Motor neuron (in vitro differentiated cells): ENCODE data around the gene CHMP4B. TPM values are rescaled to one million over a fixed set of nuclear protein-coding genes. Genes with fewer than 3 reads are reported as not detected.
A peak's percentile ranks its signal among the peaks of the same experiment; 100 is the strongest.

Source experiments
- ATAC-seq, 8 experiments: fragments of 200-7000 bp; cut with Tn5 transposase; replicated peaks in 6 of 8; 2 replicates each; pipeline ENCODE4 v1.8.0; 2021; ENCODE audit warnings: mild to moderate bottlenecking in 8 of 8, moderate library complexity in 8 of 8
- H3K27ac ChIP-seq, 2 donors: fragments of 250-450 bp; sonication (Bioruptor Pico); 2 replicates each; pipeline ENCODE4 v1.9.0; 2021; ENCODE audit warnings: antibody characterized with exemption in 2 of 2, mild to moderate bottlenecking in 2 of 2, moderate library complexity in 1 of 2
- H3K4me1 ChIP-seq, 2 donors: fragments of 250-450 bp; sonication (Bioruptor Pico); replicated peaks in 1 of 2; 2 replicates each; pipeline ENCODE4 v1.6.1; 2021; ENCODE audit warnings: antibody characterized with exemption in 2 of 2, mild to moderate bottlenecking in 2 of 2, moderate library complexity in 1 of 2
- H3K4me3 ChIP-seq, 5 donors: fragments of 250-450 bp; sonication (Bioruptor Pico); 2 replicates each; pipeline ENCODE4 v1.9.0; 2021; ENCODE audit warnings: antibody characterized with exemption in 5 of 5, mild to moderate bottlenecking in 5 of 5, moderate library complexity in 4 of 5
- WGBS, 10 experiments: fragments of 450-650 bp; shearing (Covaris generic); methylation state at CpG; one replicate each; pipeline ENCODE4 v1.0.0; 2022; 5-methylcytosine and 5-hydroxymethylcytosine counted together
- in situ Hi-C, 9 experiments: fragments of 400-800 bp; cut with MboI; loops; one replicate each; pipeline ENCODE4 v1.15.0; 2021; ENCODE audit warnings: low sequenced_read_pairs in 9 of 9, low pct_unique_long_range_greater_than_20kb in 2 of 9; ENCODE audit not compliant: unreplicated experiment in 9 of 9
- total RNA-seq, 8 experiments: library from RNA; unstranded; fragments of 300-600 nt; gene quantifications; 2 replicates each; pipeline versions ENCODE4 v1.2.3 to v1.2.4, GENCODE V29; 2022

The CHMP4B gene
- total RNA-seq, 8 experiments from 2014 or later, result 30.3 to 74.5 (median 54.4) TPM

- WGBS, 10 experiments, result 0 to 40% (median 4%) methylated on average over 1 to 6 of the region's 6 CpGs; no CpG with 5 or more reads in 4 of the 10 experiments
- peak overlapping the region; percentile 1 to 45 for H3K27ac ChIP-seq
- in situ Hi-C loops, result no loop called here
- peak in 7 of 8 experiments; percentile 63 to 93 (median 92) for ATAC-seq
- H3K4me1 ChIP-seq, result peaks cover 11 to 13% of the 10 kb centered on the region in 2 donors
- no peak overlapping the region for H3K4me3 ChIP-seq
Measured at GRCh38 chr20:33881989-33882388, 70.8 kb downstream of the CHMP4B start.

GRCh38 chr20:33882481-33882880 is 71.3 kb downstream of the CHMP4B start:
- H3K4me3 ChIP-seq, result no peak overlapping the region
- 0 to 89% (median 66%) methylated on average over 1 to 8 of the region's 10 CpGs; no CpG with 5 or more reads in 6 of the 10 experiments for WGBS, 10 experiments
- H3K27ac ChIP-seq, result peak overlapping the region; percentile 0 to 45
- ATAC-seq, result no peak
- H3K4me1 ChIP-seq, result peaks cover 11 to 13% of the 10 kb centered on the region in 2 donors
- in situ Hi-C loops, result no loop called here

GRCh38 chr20:33883164-33883563 is 72.0 kb downstream of the CHMP4B start:
- in situ Hi-C loops, result no loop called here
- Histone ChIP-seq H3K27ac (no peak overlapping the region), H3K4me3 (no peak overlapping the region), H3K4me1 (peaks cover 11 to 13% of the 10 kb centered on the region in 2 donors)
- 13 to 100% (median 93%) methylated on average over 1 to 5 of the region's 6 CpGs; no CpG with 5 or more reads in 1 of the 10 experiments for whole genome bisulfite sequencing, 10 experiments
- ATAC-seq, result no peak

- no peak for ATAC-seq
- Histone ChIP-seq H3K4me1 (peaks cover 11 to 13% of the 10 kb centered on the region in 2 donors), H3K27ac (no peak overlapping the region), H3K4me3 (no peak overlapping the region)
- WGBS, 10 experiments, result 45 to 100% (median 75%) methylated on average over 1 to 2 of the region's 2 CpGs; no CpG with 5 or more reads in 4 of the 10 experiments
- in situ Hi-C loops, result no loop called here
Measured at GRCh38 chr20:33884633-33885032, 73.5 kb downstream of the CHMP4B start.

GRCh38 chr20:33889312-33889711 is 78.2 kb downstream of the CHMP4B start:
- no peak for ATAC-seq
- Histone ChIP-seq H3K4me1 (no peaks in the 10 kb centered on the region), H3K4me3 (no peak overlapping the region), H3K27ac (no peak overlapping the region)
- in situ Hi-C loops, result no loop called here

GRCh38 chr20:33890557-33890956 is 79.4 kb downstream of the CHMP4B start:
- WGBS, 10 experiments, result 78 to 100% (median 87%) methylated on average over 1 of the region's 1 CpG; no CpG with 5 or more reads in 1 of the 10 experiments
- no peaks in the 10 kb centered on the region for H3K4me1 ChIP-seq
- H3K27ac ChIP-seq, result no peak overlapping the region
- ATAC-seq, result no peak
- in situ Hi-C loops, result no loop called here
- H3K4me3 ChIP-seq, result no peak overlapping the region

- no peak overlapping the region for H3K27ac ChIP-seq
- in situ Hi-C loops, result no loop called here
- peak in 2 of 8 experiments; percentile 92 to 96 for ATAC-seq
- WGBS, 10 experiments, result 9 to 97% (median 60%) methylated on average over 1 to 4 of the region's 4 CpGs; no CpG with 5 or more reads in 1 of the 10 experiments
- no peak overlapping the region for H3K4me3 ChIP-seq
- H3K4me1 ChIP-seq, result no peaks in the 10 kb centered on the region
Measured at GRCh38 chr20:33893314-33893713, 82.2 kb downstream of the CHMP4B start.

GRCh38 chr20:33894798-33895197 is 83.7 kb downstream of the CHMP4B start:
- in situ Hi-C loops, result no loop called here
- no peak overlapping the region for H3K27ac ChIP-seq
- no peak overlapping the region for H3K4me3 ChIP-seq
- WGBS, 10 experiments, result 25 to 100% (median 83%) methylated on average over 1 to 3 of the region's 3 CpGs; no CpG with 5 or more reads in 2 of the 10 experiments
- H3K4me1 ChIP-seq, result no peaks in the 10 kb centered on the region
- no peak for ATAC-seq

GRCh38 chr20:33896509-33896908 is 85.4 kb downstream of the CHMP4B start:
- peak in 2 of 8 experiments; percentile 14 to 18 for ATAC-seq

GRCh38 chr20:33897313-33897912 is 86.3 kb downstream of the CHMP4B start:
- in situ Hi-C loops, result no loop called here
- 40 to 100% (median 71%) methylated on average over 1 to 5 of the region's 8 CpGs for WGBS, 10 experiments
- H3K4me3 ChIP-seq, result no peak overlapping the region
- H3K4me1 ChIP-seq, result peaks cover 7 to 11% of the 10 kb centered on the region in 2 donors
- H3K27ac ChIP-seq, result no peak overlapping the region
- no peak for ATAC-seq

More at GRCh38 chr20:33896509-33896908, 85.4 kb downstream of the CHMP4B start:
- peaks cover 7 to 11% of the 10 kb centered on the region in 2 donors for H3K4me1 ChIP-seq
- H3K27ac ChIP-seq, result no peak overlapping the region
- in situ Hi-C loops, result no loop called here
- no peak overlapping the region for H3K4me3 ChIP-seq
- WGBS, 10 experiments, result 57 to 100% (median 83%) methylated on average over 1 to 4 of the region's 4 CpGs; no CpG with 5 or more reads in 3 of the 10 experiments

GRCh38 chr20:33899106-33899505 is 88.0 kb downstream of the CHMP4B start:
- Histone ChIP-seq H3K4me3 (no peak overlapping the region), H3K4me1 (peaks cover 7 to 11% of the 10 kb centered on the region in 2 donors), H3K27ac (no peak overlapping the region)
- in situ Hi-C loops, result no loop called here
- no peak for ATAC-seq
- WGBS, 10 experiments, result 42 to 100% (median 87%) methylated on average over 1 to 6 of the region's 7 CpGs; no CpG with 5 or more reads in 2 of the 10 experiments

GRCh38 chr20:33900521-33901131 is 89.5 kb downstream of the CHMP4B start:
- peak in 4 of 8 experiments; percentile 45 to 57 (median 48) for ATAC-seq
- in situ Hi-C loops, result no loop called here
- 12 to 75% (median 31%) methylated on average over 1 to 7 of the region's 10 CpGs; no CpG with 5 or more reads in 3 of the 10 experiments for WGBS, 10 experiments
- Histone ChIP-seq H3K4me3 (no peak overlapping the region), H3K4me1 (peaks cover 7 to 11% of the 10 kb centered on the region in 2 donors), H3K27ac (no peak overlapping the region)

- no peak overlapping the region for H3K27ac ChIP-seq
- no peak overlapping the region for H3K4me3 ChIP-seq
- peak in 3 of 8 experiments; percentile 4 to 27 (median 12) for ATAC-seq
- in situ Hi-C loops, result no loop called here
- 0 to 100% (median 68%) methylated on average over 1 to 2 of the region's 4 CpGs; no CpG with 5 or more reads in 2 of the 10 experiments for WGBS, 10 experiments
- peaks cover 7 to 11% of the 10 kb centered on the region in 2 donors for H3K4me1 ChIP-seq
Measured at GRCh38 chr20:33901132-33901523, 90.0 kb downstream of the CHMP4B start.
